Stimulated activated CD4-positive, alpha-beta T cell treated with anti-CD3 and anti-CD28 coated beads, TNF-alpha, amount 100 ng/mL, for 48 hours (primary cell): ENCODE data around the gene FAM25C.
"Not testable (repeated sequence)": the region's sequence is repeated elsewhere in the genome, so short reads cannot be mapped to it uniquely, and the experiment has no call there.

Experiments used
- DNase-seq, 3 donors: peaks; one replicate each; pipeline ENCODE4 v3.0.0-alpha.2; 2020; ENCODE audit warnings: low read depth in 3 of 3

Gene FAM25C

GRCh38 chr10:47999691-48000090 lies at the start of gene FAM25C:
TSS of gene FAM25C (minus strand) at chr10:47999791. CDS start at chr10:47999765, 26 bp downstream.
- not testable (repeated sequence) for DNase-seq

- not testable (repeated sequence) for DNase-seq
These were observed 45.0 kb upstream of the FAM25C start for GRCh38 chr10:48044557-48044956.

- DNase-seq = not testable (repeated sequence)
These were observed 31.8 kb upstream of the FAM25C start for GRCh38 chr10:48031390-48031789.

- DNase-seq = not testable (repeated sequence)
These were observed 2.7 kb upstream of the FAM25C start for GRCh38 chr10:48002306-48002705.

- not testable (repeated sequence) for DNase-seq
These were observed 5.5 kb downstream of the FAM25C start for GRCh38 chr10:47994045-47994444.

GRCh38 chr10:47992560-47992959 lies 7.0 kb downstream of the FAM25C start:
- not testable (repeated sequence) for DNase-seq

- DNase-seq = not testable (repeated sequence)
These were observed 7.9 kb downstream of the FAM25C start for GRCh38 chr10:47991706-47992105.

GRCh38 chr10:47990097-47990496 lies 9.5 kb downstream of the FAM25C start:
- DNase-seq = not testable (repeated sequence)

GRCh38 chr10:47989542-47989950 lies 10.0 kb downstream of the FAM25C start:
- not testable (repeated sequence) for DNase-seq

- not testable (repeated sequence) for DNase-seq
These were observed 10.7 kb downstream of the FAM25C start for GRCh38 chr10:47988718-47989541.

- not testable (repeated sequence) for DNase-seq
These were observed 11.6 kb downstream of the FAM25C start for GRCh38 chr10:47987952-47988351.

GRCh38 chr10:47986413-47987230 lies 13.0 kb downstream of the FAM25C start:
- DNase-seq = not testable (repeated sequence)

- not testable (repeated sequence) for DNase-seq
These were observed 24.2 kb downstream of the FAM25C start for GRCh38 chr10:47975409-47975808.

- not testable (repeated sequence) for DNase-seq
These were observed 26.5 kb downstream of the FAM25C start for GRCh38 chr10:47973131-47973530.

GRCh38 chr10:47972077-47972476 lies 27.5 kb downstream of the FAM25C start:
- not testable (repeated sequence) for DNase-seq

- not testable (repeated sequence) for DNase-seq
These were observed 28.0 kb downstream of the FAM25C start for GRCh38 chr10:47971598-47971997.

- DNase-seq = not testable (repeated sequence)
These were observed 29.5 kb downstream of the FAM25C start for GRCh38 chr10:47970047-47970446.

GRCh38 chr10:47968988-47969387 lies 30.6 kb downstream of the FAM25C start:
- DNase-seq = not testable (repeated sequence)

- not testable (repeated sequence) for DNase-seq
These were observed 35.1 kb downstream of the FAM25C start for GRCh38 chr10:47964280-47965063.

- not testable (repeated sequence) for DNase-seq
These were observed 36.8 kb downstream of the FAM25C start for GRCh38 chr10:47962785-47963184.

- not testable (repeated sequence) for DNase-seq
These were observed 38.9 kb downstream of the FAM25C start for GRCh38 chr10:47960699-47961098.
